GM21360 (cell line): ENCODE results near the gene OR2L5.

ENCODE experiments used
- ATAC-seq: cut with Tn5 transposase; IDR thresholded peaks from one replicate; pipeline ENCODE4 v1.9.1; 2021; ENCODE audit warnings: mild to moderate bottlenecking, moderate library complexity; ENCODE audit not compliant: unreplicated experiment

The OR2L5 gene

GRCh38 chr1:248013229-248013710 is at the start of gene OR2L5:
OR2L5 (plus strand) TSS chr1:248013660; CDS start chr1:248021948, 8,288 bp downstream.
- ATAC-seq: no peak

GRCh38 chr1:247964933-247965332 is 48.5 kb upstream of the OR2L5 start, which contains the start of gene OR2AK2:
OR2AK2 (plus strand) TSS chr1:247965233; CDS start chr1:247965377, 144 bp downstream.
- ATAC-seq: no peak

- ATAC-seq: peak; percentile 85
Observed at GRCh38 chr1:247966532-247967204, 46.8 kb upstream of the OR2L5 start.

GRCh38 chr1:247992986-247993385 is 20.5 kb upstream of the OR2L5 start:
- ATAC-seq: no peak

GRCh38 chr1:247998811-247999210 is 14.6 kb upstream of the OR2L5 start:
- ATAC-seq: no peak

GRCh38 chr1:248000169-248000568 is 13.3 kb upstream of the OR2L5 start:
- no peak for ATAC-seq

- ATAC-seq: no peak
Observed at GRCh38 chr1:248007778-248008177, 5.7 kb upstream of the OR2L5 start.

GRCh38 chr1:248009681-248010080 is 3.8 kb upstream of the OR2L5 start:
- no peak for ATAC-seq

GRCh38 chr1:248015803-248016202 is 2.3 kb downstream of the OR2L5 start:
- no peak for ATAC-seq

- no peak for ATAC-seq
Observed at GRCh38 chr1:248029770-248030169, 16.3 kb downstream of the OR2L5 start, which contains the start of gene OR2L2. OR2L2 (plus strand) TSS chr1:248030070; CDS start chr1:248038268, 8,198 bp downstream.

- ATAC-seq: peak; percentile 73
Observed at GRCh38 chr1:248045209-248045608, 31.7 kb downstream of the OR2L5 start.

GRCh38 chr1:248046536-248046935 is 33.1 kb downstream of the OR2L5 start, which contains the start of gene OR2L3:
OR2L3 (plus strand) TSS chr1:248046836; CDS start chr1:248060682, 13,846 bp downstream.
- ATAC-seq: no peak

- ATAC-seq: no peak
Observed at GRCh38 chr1:248047008-248047407, 33.5 kb downstream of the OR2L5 start.

- no peak for ATAC-seq
Observed at GRCh38 chr1:248054671-248055070, 41.2 kb downstream of the OR2L5 start.

GRCh38 chr1:248055261-248055660 is 41.8 kb downstream of the OR2L5 start:
- ATAC-seq: no peak

- ATAC-seq: no peak
Observed at GRCh38 chr1:248065071-248065470, 51.6 kb downstream of the OR2L5 start.

GRCh38 chr1:248065604-248066003 is 52.1 kb downstream of the OR2L5 start:
- ATAC-seq: no peak
